ENCODE results near the gene DRGX.

Gene DRGX

GRCh38 chr10:49360271-49361177 lies 35.4 kb downstream of the DRGX start:
- H3K4me3 ChIP-seq (ENCODE audit: low read length): no peak overlapping the region
- no peak for DNase-seq (ENCODE audit: low read depth)
- no peak for TF ChIP-seq CTCF (IDR thresholded peaks at IDR 0.05; ENCODE audit: insufficient read depth, low read depth, low read length, missing control alignments)

- TF ChIP-seq CTCF (IDR thresholded peaks at IDR 0.05; ENCODE audit: insufficient read depth, low read depth, low read length, missing control alignments): no peak
- H3K4me3 ChIP-seq (ENCODE audit: low read length): no peak overlapping the region
- no peak for DNase-seq (ENCODE audit: low read depth)
These were observed 36.3 kb downstream of the DRGX start for GRCh38 chr10:49359349-49360270.

- H3K4me3 ChIP-seq (ENCODE audit: low read length): no peak overlapping the region
- no peak for DNase-seq (ENCODE audit: low read depth)
- no peak for TF ChIP-seq CTCF (IDR thresholded peaks at IDR 0.05; ENCODE audit: insufficient read depth, low read depth, low read length, missing control alignments)
These were observed 38.0 kb downstream of the DRGX start for GRCh38 chr10:49357910-49358309.

GRCh38 chr10:49356944-49357343 lies 38.9 kb downstream of the DRGX start:
- no peak for DNase-seq (ENCODE audit: low read depth)
- TF ChIP-seq CTCF (IDR thresholded peaks at IDR 0.05; ENCODE audit: insufficient read depth, low read depth, low read length, missing control alignments): no peak
- no peak overlapping the region for H3K4me3 ChIP-seq (ENCODE audit: low read length)

- H3K4me3 ChIP-seq (ENCODE audit: low read length): no peak overlapping the region
- no peak for DNase-seq (ENCODE audit: low read depth)
- no peak for TF ChIP-seq CTCF (IDR thresholded peaks at IDR 0.05; ENCODE audit: insufficient read depth, low read depth, low read length, missing control alignments)
These were observed 39.7 kb downstream of the DRGX start for GRCh38 chr10:49356181-49356580.

- DNase-seq (ENCODE audit: low read depth): no peak
- no peak for TF ChIP-seq CTCF (IDR thresholded peaks at IDR 0.05; ENCODE audit: insufficient read depth, low read depth, low read length, missing control alignments)
- no peak overlapping the region for H3K4me3 ChIP-seq (ENCODE audit: low read length)
These were observed 40.7 kb downstream of the DRGX start for GRCh38 chr10:49355221-49355620.

All from epithelial cell of esophagus (primary cell).